Activated CD8-positive, alpha-beta T cell treated with anti-CD3 and anti-CD28 coated beads for 36 hours (primary cell): ENCODE results near the gene ELMOD3. TPM values are rescaled to one million over a fixed set of nuclear protein-coding genes. Genes with fewer than 3 reads are reported as not detected.

ENCODE experiments used
- ATAC-seq: fragments of 200-7000 bp; cut with Tn5 transposase; one replicate; pipeline ENCODE4 v1.10.0; 2021; ENCODE audit warnings: mild to moderate bottlenecking, moderate library complexity
- CTCF ChIA-PET: fragments of 350-600 bp; sonication (Branson Sonifier 250); formaldehyde crosslinking; loops from one replicate; lab custom pipeline; 2021; ENCODE audit warnings: antibody characterized with exemption; lab: Charles Lee
- POLR2A ChIA-PET: fragments of 350-600 bp; sonication (Branson Sonifier 250); formaldehyde crosslinking; loops from one replicate; lab custom pipeline; 2021; ENCODE audit warnings: antibody characterized with exemption; lab: Charles Lee
- DNase-seq: peaks from one replicate; pipeline ENCODE4 v3.0.0-alpha.2; 2020
- H3K27ac Mint-ChIP-seq: one replicate; pipeline ENCODE4 v1.8.0; 2021; ENCODE audit warnings: mild to moderate bottlenecking, mixed read lengths
- H3K27me3 Mint-ChIP-seq: one replicate; pipeline ENCODE4 v1.8.0; 2021; ENCODE audit warnings: mixed read lengths
- H3K36me3 Mint-ChIP-seq: one replicate; pipeline ENCODE4 v1.8.0; 2021; ENCODE audit warnings: low read depth, mixed read lengths
- H3K4me1 Mint-ChIP-seq: one replicate; pipeline ENCODE4 v1.8.0; 2021; ENCODE audit warnings: low read depth, mixed read lengths
- H3K4me3 Mint-ChIP-seq: one replicate; pipeline ENCODE4 v1.8.0; 2021; ENCODE audit warnings: mild to moderate bottlenecking, moderate library complexity, mixed read lengths
- H3K9me3 Mint-ChIP-seq: one replicate; pipeline ENCODE4 v1.8.0; 2021; ENCODE audit warnings: mixed read lengths
- CTCF ChIP-seq: fragments of 200-600 bp; IDR thresholded peaks from one replicate; pipeline ENCODE4 v1.8.0; 2022; ENCODE audit warnings: antibody characterized with exemption, mild to moderate bottlenecking
- intact Hi-C: fragments of 100-400 bp; cut with micrococcal nuclease; formaldehyde crosslinking; loops from one replicate; pipeline ENCODE4 v1.10.0; 2022
- total RNA-seq, 2 experiments: library from RNA; stranded (reverse); gene quantifications; one replicate each; pipeline ENCODE4 v1.2.3, GENCODE V29; 2021

ELMOD3 gene
- total RNA-seq, 2 experiments from 2014 or later = 11.8 to 13.0 TPM

DNA sequence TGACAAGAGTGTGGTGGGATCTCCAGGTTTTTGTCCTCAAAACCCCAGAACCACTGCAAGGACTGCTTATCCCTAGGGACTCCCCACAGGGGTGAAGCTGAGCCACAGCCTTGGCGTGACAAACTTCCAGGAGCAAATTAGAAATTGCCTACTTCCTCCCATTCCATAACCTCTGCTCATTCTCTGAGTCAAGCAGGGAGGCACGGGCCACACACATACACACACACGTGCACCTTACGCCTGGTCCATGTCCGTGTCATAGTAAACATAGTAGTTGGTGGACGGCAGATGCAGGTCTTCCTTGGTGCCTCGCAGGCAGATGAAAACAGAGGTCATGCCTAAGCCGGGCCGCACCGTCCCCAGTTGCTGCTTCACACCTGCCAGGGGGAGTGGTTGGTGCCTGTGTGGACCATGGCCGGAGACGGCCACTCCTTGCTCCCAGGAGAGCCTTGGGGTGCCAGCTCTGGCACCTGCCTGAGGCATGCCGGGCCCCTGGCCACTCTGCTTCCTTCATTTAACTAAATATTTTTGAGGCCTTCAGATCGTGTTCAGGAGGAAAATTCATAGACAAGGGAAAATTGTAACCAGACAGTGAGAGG is 10.1 kb upstream of the ELMOD3 start:
- ChIA-PET POLR2A (interaction anchor here (0.6 to 2.0 kb wide), 2 partner anchors 8 to 9 kb away, joined by 3 to 6 read pairs; no protein-coding TSS in a partner anchor), CTCF (no interaction called here)
- no peaks in the 10 kb centered on the region for H3K27me3 Mint-ChIP-seq
- no peak overlapping the region for H3K27ac Mint-ChIP-seq
- peaks cover 19% of the 10 kb centered on the region for H3K36me3 Mint-ChIP-seq
- TF ChIP-seq CTCF = no peak
- intact Hi-C loops = no loop called here
- DNase-seq = no peak
- H3K9me3 Mint-ChIP-seq = no peaks in the 10 kb centered on the region
- no peak overlapping the region for H3K4me3 Mint-ChIP-seq
- ATAC-seq = no peak
- no peaks in the 10 kb centered on the region for H3K4me1 Mint-ChIP-seq

DNA sequence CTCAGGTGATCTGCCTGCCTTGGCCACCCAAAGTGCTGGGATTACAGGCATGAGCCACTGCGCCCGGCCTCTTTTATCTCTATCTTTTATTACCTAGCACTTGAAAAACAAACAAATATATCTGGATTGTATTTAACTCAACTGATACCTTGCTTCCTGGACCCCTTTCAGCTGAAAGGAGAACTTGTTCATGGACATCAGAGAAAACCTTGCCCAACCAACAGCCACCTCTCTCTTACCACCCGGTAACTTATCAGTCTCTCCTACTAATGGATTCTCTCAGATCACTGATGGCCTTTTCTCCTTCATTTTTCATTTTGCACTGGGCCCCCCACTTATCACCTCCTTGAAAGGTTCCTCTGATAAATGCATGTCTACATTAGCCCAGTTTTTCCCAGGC is 7.0 kb upstream of the ELMOD3 start:
- DNase-seq (no peak), ATAC-seq (no peak)
- Mint-ChIP-seq H3K27ac (no peak overlapping the region), H3K36me3 (peaks cover 32% of the 10 kb centered on the region), H3K4me1 (peaks cover 5% of the 10 kb centered on the region), H3K27me3 (no peaks in the 10 kb centered on the region), H3K9me3 (no peaks in the 10 kb centered on the region), H3K4me3 (no peak overlapping the region)
- ChIA-PET POLR2A (no interaction called here), CTCF (no interaction called here)
- intact Hi-C loops = no loop called here
- no peak for TF ChIP-seq CTCF

- CTCF ChIA-PET = interaction anchor here (0.7 to 1.9 kb wide), 6 partner anchors 29 to 198 kb away, joined by 3 to 9 read pairs (median 4); no protein-coding TSS in a partner anchor
- DNase-seq (peak; percentile 13), ATAC-seq (peak; percentile 1)
- H3K4me1 Mint-ChIP-seq = peaks cover 36% of the 10 kb centered on the region
- no peaks in the 10 kb centered on the region for H3K9me3 Mint-ChIP-seq
- H3K36me3 Mint-ChIP-seq = peaks cover 27% of the 10 kb centered on the region
- no peak for TF ChIP-seq CTCF
- POLR2A ChIA-PET = interaction anchor here (0.7 to 5.4 kb wide), 21 partner anchors 9 to 1085 kb away, joined by 3 to 59 read pairs (median 3); partner anchors contain the start of genes MAT2A, RNF181, SH2D6 and TGOLN2
- peak overlapping the region; percentile 94 for H3K27ac Mint-ChIP-seq
- H3K27me3 Mint-ChIP-seq = no peaks in the 10 kb centered on the region
- peak overlapping the region; percentile 95 for H3K4me3 Mint-ChIP-seq
- intact Hi-C loops = no loop called here
Observed at GRCh38 chr2:85353876-85354285, 688 bp upstream of the ELMOD3 start.

- H3K4me1 Mint-ChIP-seq = peaks cover 38% of the 10 kb centered on the region
- no peaks in the 10 kb centered on the region for H3K27me3 Mint-ChIP-seq
- intact Hi-C loops = no loop called here
- ChIA-PET POLR2A (interaction anchor here (0.8 to 5.4 kb wide), 14 partner anchors 11 to 240 kb away, joined by 3 to 59 read pairs (median 6); partner anchors contain the start of genes MAT2A, RNF181 and TGOLN2), CTCF (interaction anchor here (0.8 to 2.4 kb wide), 9 partner anchors 11 to 197 kb away, joined by 3 to 11 read pairs (median 4); no protein-coding TSS in a partner anchor)
- no peak for TF ChIP-seq CTCF
- no peaks in the 10 kb centered on the region for H3K9me3 Mint-ChIP-seq
- peak; percentile 28 for DNase-seq
- H3K27ac Mint-ChIP-seq = peak overlapping the region; percentile 94
- ATAC-seq = no peak
- peak overlapping the region; percentile 95 for H3K4me3 Mint-ChIP-seq
- peaks cover 30% of the 10 kb centered on the region for H3K36me3 Mint-ChIP-seq
Observed at GRCh38 chr2:85355073-85355410, 473 bp downstream of the ELMOD3 start.

GRCh38 chr2:85355521-85355920 is 952 bp downstream of the ELMOD3 start:
- peak overlapping the region; percentile 94 for H3K27ac Mint-ChIP-seq
- intact Hi-C loops = no loop called here
- peak; percentile 11 for DNase-seq
- H3K4me3 Mint-ChIP-seq = peak overlapping the region; percentile 95
- TF ChIP-seq CTCF = no peak
- ChIA-PET POLR2A (interaction anchor here (0.9 to 5.4 kb wide), 10 partner anchors 14 to 190 kb away, joined by 3 to 59 read pairs (median 7); partner anchors contain the start of genes MAT2A and TGOLN2), CTCF (interaction anchor here (1.0 to 2.4 kb wide), 5 partner anchors 10 to 197 kb away, joined by 3 to 11 read pairs (median 7); no protein-coding TSS in a partner anchor)
- ATAC-seq = no peak
- no peaks in the 10 kb centered on the region for H3K9me3 Mint-ChIP-seq
- H3K36me3 Mint-ChIP-seq = peaks cover 26% of the 10 kb centered on the region
- H3K27me3 Mint-ChIP-seq = no peaks in the 10 kb centered on the region
- H3K4me1 Mint-ChIP-seq = peaks cover 38% of the 10 kb centered on the region
